Vagina (tissue), 2 donors: Measurements from ENCODE around the gene NUFIP1. TPM values are rescaled to one million over a fixed set of nuclear protein-coding genes. Genes with fewer than 3 reads are reported as not detected.
"Not testable (repeated sequence)": the region's sequence is repeated elsewhere in the genome, so short reads cannot be mapped to it uniquely, and the experiment has no call there.

Experiments
- DNase-seq, 2 donors: peaks; one replicate each; pipeline ENCODE4 v3.0.0-alpha.2; 2017; ENCODE audit errors: extremely low spot score in 2 of 2
- H3K27ac ChIP-seq: fragments of 200-600 bp; sonication (generic); one replicate; pipeline ENCODE4 v1.5.1; 2019
- H3K27me3 ChIP-seq: fragments of 200-600 bp; sonication (generic); one replicate; pipeline ENCODE4 v1.5.1; 2019
- H3K36me3 ChIP-seq, 2 donors: fragments of 200-600 bp; sonication (generic); one replicate each; pipeline ENCODE4 v1.5.1; 2017 to 2019
- H3K4me1 ChIP-seq: fragments of 200-600 bp; sonication (generic); one replicate; pipeline ENCODE4 v1.5.1; 2019
- H3K4me3 ChIP-seq, 2 donors: fragments of 200-600 bp; sonication (generic); 1 replicate in 1 of 2; 2 replicates in 1 of 2; pipeline ENCODE4 v1.5.1; 2016 to 2019
- H3K9me3 ChIP-seq: fragments of 200-600 bp; sonication (generic); one replicate; pipeline ENCODE4 v1.5.1; 2019
- CTCF ChIP-seq, 3 experiments: fragments of 450-650 bp in 2 of 3; fragments of 200-600 bp in 1 of 3; sonication (generic) in 1 of 3; IDR thresholded peaks; one replicate each; pipeline ENCODE4 v1.5.1; 2017 to 2019; ENCODE audit warnings: antibody characterized with exemption in 3 of 3, mild to moderate bottlenecking in 2 of 3, moderate library complexity in 2 of 3
- POLR2A ChIP-seq, 2 donors: fragments of 450-650 bp; IDR thresholded peaks; one replicate each; pipeline ENCODE4 v1.6.1; 2017; ENCODE audit warnings: antibody characterized with exemption in 2 of 2, mild to moderate bottlenecking in 2 of 2, moderate library complexity in 2 of 2
- POLR2AphosphoS5 ChIP-seq, 2 donors: sonication (generic); formaldehyde crosslinking; IDR thresholded peaks; one replicate each; pipeline ENCODE4 v1.9.0; 2017; ENCODE audit warnings: antibody characterized with exemption in 2 of 2, mild to moderate bottlenecking in 2 of 2, low read depth in 1 of 2; ENCODE audit not compliant: insufficient read depth in 1 of 2
- intact Hi-C: fragments of 100-400 bp; cut with DNase I; formaldehyde crosslinking; loops from one replicate; pipeline ENCODE4 v1.15.1; 2023
- total RNA-seq: library from RNA; depleted of rRNA; stranded (reverse); fragments of >200 nt; gene quantifications from one replicate; pipeline ENCODE4 v1.2.3, GENCODE V29; 2016

Gene NUFIP1
- total RNA-seq, 1 donor from 2014 or later: 2.5 TPM

- Histone ChIP-seq H3K9me3 (no peaks in the 10 kb centered on the region), H3K27me3 (no peaks in the 10 kb centered on the region), H3K4me1 (peaks cover 43% of the 10 kb centered on the region), H3K36me3 (no peaks in the 10 kb centered on the region), H3K4me3 (no peak overlapping the region), H3K27ac (peak overlapping the region; percentile 81)
- intact Hi-C loops: no loop called here
- no peak for TF ChIP-seq POLR2AphosphoS5 (IDR thresholded peaks at IDR 0.05; ENCODE audit: insufficient read depth in 1 of 2, low read depth in 1 of 2)
- no peak for TF ChIP-seq POLR2A (IDR thresholded peaks at IDR 0.05)
- no peak for TF ChIP-seq CTCF (IDR thresholded peaks at IDR 0.05)
- DNase-seq: no peak
Measured at GRCh38 chr13:44905556-44905955, 83.7 kb downstream of the NUFIP1 start.

GRCh38 chr13:44904967-44905366, 84.3 kb downstream of the NUFIP1 start:
- H3K4me1 ChIP-seq: peaks cover 43% of the 10 kb centered on the region
- H3K27ac ChIP-seq: peak overlapping the region; percentile 81
- DNase-seq: no peak
- H3K27me3 ChIP-seq: no peaks in the 10 kb centered on the region
- no peaks in the 10 kb centered on the region for H3K36me3 ChIP-seq
- intact Hi-C loops: loop anchor here (5.0 kb wide), 1 partner anchor 328 kb away; the partner anchor contains the start of gene TSC22D1
- H3K9me3 ChIP-seq: no peaks in the 10 kb centered on the region
- TF ChIP-seq POLR2A (IDR thresholded peaks at IDR 0.05) (no peak), CTCF (IDR thresholded peaks at IDR 0.05) (no peak), POLR2AphosphoS5 (IDR thresholded peaks at IDR 0.05; ENCODE audit: insufficient read depth in 1 of 2, low read depth in 1 of 2) (no peak)
- no peak overlapping the region for H3K4me3 ChIP-seq

GRCh38 chr13:44903574-44903985, 85.7 kb downstream of the NUFIP1 start:
- Histone ChIP-seq H3K9me3 (no peaks in the 10 kb centered on the region), H3K4me1 (peaks cover 43% of the 10 kb centered on the region), H3K4me3 (no peak overlapping the region), H3K27me3 (no peaks in the 10 kb centered on the region), H3K36me3 (no peaks in the 10 kb centered on the region), H3K27ac (peak overlapping the region; percentile 81)
- TF ChIP-seq POLR2AphosphoS5 (IDR thresholded peaks at IDR 0.05; ENCODE audit: insufficient read depth in 1 of 2, low read depth in 1 of 2): peak; percentile 84 to 86
- TF ChIP-seq CTCF (IDR thresholded peaks at IDR 0.05): no peak
- intact Hi-C loops: loop anchor here (5.0 kb wide), 1 partner anchor 326 kb away; the partner anchor contains the start of gene TSC22D1
- peak in 1 of 2 donors; percentile 95 for DNase-seq

- H3K4me3 ChIP-seq: no peak overlapping the region
- TF ChIP-seq CTCF (IDR thresholded peaks at IDR 0.05) (no peak), POLR2AphosphoS5 (IDR thresholded peaks at IDR 0.05; ENCODE audit: insufficient read depth in 1 of 2, low read depth in 1 of 2) (no peak), POLR2A (IDR thresholded peaks at IDR 0.05) (no peak)
- H3K9me3 ChIP-seq: no peaks in the 10 kb centered on the region
- intact Hi-C loops: loop anchor here (5.0 kb wide), 1 partner anchor 325 kb away; the partner anchor contains the start of gene TSC22D1
- peaks cover 43% of the 10 kb centered on the region for H3K4me1 ChIP-seq
- H3K36me3 ChIP-seq: no peaks in the 10 kb centered on the region
- H3K27ac ChIP-seq: peak overlapping the region; percentile 81
- H3K27me3 ChIP-seq: no peaks in the 10 kb centered on the region
- no peak for DNase-seq
Measured at GRCh38 chr13:44902738-44903137, 86.5 kb downstream of the NUFIP1 start.

- no peak for DNase-seq
- Histone ChIP-seq H3K9me3 (no peaks in the 10 kb centered on the region), H3K4me3 (no peak overlapping the region), H3K4me1 (peaks cover 19% of the 10 kb centered on the region), H3K27me3 (no peaks in the 10 kb centered on the region), H3K36me3 (no peaks in the 10 kb centered on the region), H3K27ac (no peak overlapping the region)
- intact Hi-C loops: loop anchor here (5.0 kb wide), 1 partner anchor 323 kb away; the partner anchor contains the start of gene TSC22D1
- TF ChIP-seq POLR2AphosphoS5 (IDR thresholded peaks at IDR 0.05; ENCODE audit: insufficient read depth in 1 of 2, low read depth in 1 of 2) (no peak), CTCF (IDR thresholded peaks at IDR 0.05) (no peak), POLR2A (IDR thresholded peaks at IDR 0.05) (no peak)
Measured at GRCh38 chr13:44899967-44900366, 89.3 kb downstream of the NUFIP1 start.

- H3K27ac ChIP-seq, intact Hi-C loops, H3K4me3 ChIP-seq, H3K27me3 ChIP-seq, H3K4me1 ChIP-seq, DNase-seq, H3K36me3 ChIP-seq, H3K9me3 ChIP-seq: not testable (repeated sequence)
Measured at GRCh38 chr13:44898308-44898707, 91.0 kb downstream of the NUFIP1 start.
